Activated effector memory CD4-positive, alpha-beta T cell treated with Interleukin-2 at 50 U/mL for 16 hours (primary cell): ENCODE measurements around the gene MRPS34.
"Not testable (repeated sequence)": the region's sequence is repeated elsewhere in the genome, so short reads cannot be mapped to it uniquely, and the experiment has no call there.

Source experiments
- DNase-seq: peaks from one replicate; pipeline ENCODE4 v3.0.0-alpha.2; 2020

The MRPS34 gene

GRCh38 chr16:1746693-1747195 lies 26.2 kb downstream of the MRPS34 start:
- no peak for DNase-seq

GRCh38 chr16:1745900-1746692 lies 26.8 kb downstream of the MRPS34 start:
- DNase-seq, result no peak

- no peak for DNase-seq
These were observed 27.6 kb downstream of the MRPS34 start for GRCh38 chr16:1745181-1745899.

- no peak for DNase-seq
These were observed 28.5 kb downstream of the MRPS34 start for GRCh38 chr16:1744338-1744840.

- DNase-seq, result no peak
These were observed 29.3 kb downstream of the MRPS34 start for GRCh38 chr16:1743376-1744337.

GRCh38 chr16:1741553-1742165 lies 31.3 kb downstream of the MRPS34 start:
- DNase-seq, result no peak

GRCh38 chr16:1740781-1741490 lies 32.0 kb downstream of the MRPS34 start:
- no peak for DNase-seq

- DNase-seq, result no peak
These were observed 32.7 kb downstream of the MRPS34 start for GRCh38 chr16:1740234-1740633.

GRCh38 chr16:1734816-1735215 lies 38.1 kb downstream of the MRPS34 start:
- no peak for DNase-seq

- no peak for DNase-seq
These were observed 38.8 kb downstream of the MRPS34 start for GRCh38 chr16:1734123-1734522.

- not testable (repeated sequence) for DNase-seq
These were observed 40.4 kb downstream of the MRPS34 start for GRCh38 chr16:1732551-1732987.

- DNase-seq, result no peak
These were observed 40.9 kb downstream of the MRPS34 start for GRCh38 chr16:1732071-1732470.

- no peak for DNase-seq
These were observed 41.3 kb downstream of the MRPS34 start for GRCh38 chr16:1731603-1732002.

- no peak for DNase-seq
These were observed 41.9 kb downstream of the MRPS34 start for GRCh38 chr16:1731073-1731472.

- DNase-seq, result no peak
These were observed 43.5 kb downstream of the MRPS34 start for GRCh38 chr16:1729445-1729844.

GRCh38 chr16:1729026-1729425 lies 43.9 kb downstream of the MRPS34 start:
- no peak for DNase-seq

- no peak for DNase-seq
These were observed 45.0 kb downstream of the MRPS34 start for GRCh38 chr16:1727651-1728624.

GRCh38 chr16:1726661-1727502 lies 46.1 kb downstream of the MRPS34 start:
- DNase-seq, result no peak

GRCh38 chr16:1724491-1724890 lies 48.4 kb downstream of the MRPS34 start:
- DNase-seq, result no peak
